ENCODE data around the gene PSMB10. TPM values are rescaled to one million over a fixed set of nuclear protein-coding genes. Genes with fewer than 3 reads are reported as not detected.
A peak's percentile ranks its signal among the peaks of the same experiment; 100 is the strongest.
"Not testable (repeated sequence)": the region's sequence is repeated elsewhere in the genome, so short reads cannot be mapped to it uniquely, and the experiment has no call there.

Gene PSMB10
- 13.3 TPM for total RNA-seq

DNA sequence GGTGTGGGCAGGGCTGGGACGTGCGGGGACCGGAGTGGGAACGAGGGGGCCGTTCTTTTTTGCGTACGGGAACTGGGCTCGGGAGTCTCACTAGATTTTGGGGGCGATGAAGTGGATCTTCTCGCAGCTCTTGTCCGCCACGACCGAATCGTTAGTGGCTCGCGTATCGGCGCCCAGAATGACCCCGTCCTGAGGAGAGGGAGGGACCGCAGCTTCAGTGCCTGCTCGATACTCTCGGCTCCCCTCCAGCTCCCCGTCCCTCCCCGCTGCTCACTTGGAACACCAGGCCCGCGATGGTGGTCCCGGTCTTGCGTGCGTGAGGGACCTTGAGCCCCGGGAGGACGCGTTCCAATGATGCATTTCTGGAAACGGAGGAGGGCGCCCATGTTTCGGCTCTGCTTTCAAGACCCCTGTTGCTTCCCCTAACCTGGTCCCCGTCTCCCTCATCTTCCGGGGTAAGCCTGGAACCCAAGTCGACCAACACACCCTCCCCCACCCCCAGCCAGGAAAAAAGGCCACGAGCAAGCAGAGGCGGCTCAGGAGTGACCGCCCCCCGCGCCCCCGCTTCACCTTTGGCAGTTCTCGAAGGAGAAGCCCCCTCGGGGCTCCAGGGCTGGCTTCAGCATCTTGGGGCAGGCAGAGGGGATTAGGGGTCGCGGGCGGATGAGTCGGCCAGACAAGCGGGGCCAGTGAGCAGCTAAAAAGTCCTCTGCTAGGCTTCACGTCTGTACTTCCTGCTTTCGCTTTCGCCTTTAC is at the start of gene PSMB10:
TSS of gene PSMB10 (minus strand) at position 727 of the 756 bp plus-strand sequence. CDS start at position 626, 101 bp downstream.
- DNase-seq, result no peak

- no peak for DNase-seq
These were observed 45.5 kb upstream of the PSMB10 start for GRCh38 chr16:67982011-67982696.

DNA sequence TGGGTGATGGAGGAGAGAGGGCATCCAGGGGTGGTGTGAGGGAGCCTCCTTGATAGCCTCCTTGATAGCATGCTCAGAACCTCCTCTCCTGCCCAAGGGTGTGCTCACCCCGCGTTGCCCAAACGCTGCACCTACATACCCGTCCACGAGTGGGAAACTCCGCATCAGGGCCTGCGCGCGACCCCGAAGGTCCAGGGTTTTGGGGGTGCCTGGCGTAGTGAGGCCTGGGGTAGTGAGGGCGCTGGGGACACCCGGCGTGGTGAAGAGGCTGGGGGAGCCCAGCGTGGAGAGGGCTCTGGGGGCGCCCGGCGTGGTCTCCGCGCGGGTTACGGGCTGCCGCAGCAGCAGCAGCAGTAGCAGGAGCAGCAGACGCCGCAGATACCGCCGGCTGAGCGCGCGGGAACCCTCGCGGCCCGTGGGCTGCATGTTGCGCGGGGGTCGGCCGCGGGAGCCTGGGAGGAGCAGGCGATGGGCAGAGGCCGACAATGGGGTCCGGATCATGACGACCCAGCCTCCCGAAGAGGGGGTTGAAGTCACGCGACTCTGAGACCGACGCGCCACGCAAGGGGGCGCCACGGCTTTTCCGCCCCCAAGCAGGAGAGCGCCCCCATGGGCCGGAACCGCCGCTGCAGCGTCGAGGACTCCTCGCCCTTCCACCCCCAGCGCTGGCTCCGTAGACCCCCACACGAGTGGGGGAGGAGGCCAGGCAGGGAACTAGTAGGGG is 43.5 kb upstream of the PSMB10 start, which contains the start of gene DPEP3:
TSS of gene DPEP3 (minus strand) at position 545 of the 724 bp plus-strand sequence. CDS start at position 426, 119 bp downstream.
- no peak for DNase-seq

DNA sequence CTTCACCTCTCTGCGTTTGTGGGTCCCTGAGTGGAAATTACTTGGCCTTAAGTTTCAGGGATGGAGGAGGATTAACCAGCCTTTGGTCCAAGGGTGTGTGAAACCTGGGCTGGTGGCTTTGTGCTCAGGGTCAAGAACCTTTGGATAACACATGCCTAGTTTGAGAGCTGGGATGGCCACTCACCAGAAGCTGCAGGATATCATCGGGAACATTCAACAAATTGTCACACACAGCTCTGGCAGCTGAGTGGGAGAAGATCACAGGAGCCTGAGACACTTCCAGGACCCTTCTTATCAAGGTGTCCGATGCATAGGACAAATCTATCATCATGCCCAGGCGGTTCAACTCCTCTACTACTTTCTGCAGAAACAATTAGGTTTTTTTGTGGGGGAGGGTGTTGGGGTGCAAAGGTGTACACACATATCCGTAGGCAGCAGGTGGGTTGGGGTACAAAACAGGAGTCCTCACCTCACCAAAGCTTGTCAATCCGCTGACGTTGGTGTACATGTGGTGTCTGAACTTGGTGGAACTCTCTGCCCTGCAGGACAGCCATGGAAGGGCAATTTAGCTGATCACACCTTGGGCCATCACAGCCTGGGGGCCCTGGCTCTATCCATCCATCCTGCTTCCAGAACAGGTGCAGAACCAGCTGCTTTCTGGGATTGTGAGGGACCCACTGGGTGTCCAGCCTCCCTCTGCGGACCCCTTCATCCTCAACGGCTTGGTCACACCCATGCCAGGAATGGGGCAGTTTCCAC is 41.0 kb upstream of the PSMB10 start:
- DNase-seq, result no peak

DNA sequence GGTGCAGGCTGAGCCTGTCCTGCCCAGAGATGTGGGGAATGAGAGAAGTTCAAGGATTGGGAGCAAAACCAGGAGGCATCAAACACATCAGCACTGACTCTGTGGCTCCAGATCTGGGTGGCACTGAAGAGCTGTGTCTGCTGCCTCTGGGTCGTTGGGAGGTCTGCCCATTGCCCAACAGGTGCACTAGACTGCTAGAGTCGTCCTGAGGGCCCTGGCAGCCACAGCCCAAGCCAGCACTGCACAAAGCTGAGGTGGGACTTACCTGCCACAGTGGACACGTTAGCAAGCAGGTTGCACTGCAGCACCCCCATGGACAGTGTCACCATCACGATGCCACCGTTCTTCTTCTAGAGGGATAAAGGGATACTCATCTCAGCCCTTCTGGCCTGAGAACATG is 40.4 kb upstream of the PSMB10 start:
- no peak for DNase-seq

- no peak for DNase-seq
These were observed 39.6 kb upstream of the PSMB10 start for GRCh38 chr16:67976205-67976604.

GRCh38 chr16:67975321-67976105 is 38.9 kb upstream of the PSMB10 start:
- DNase-seq, result no peak

DNA sequence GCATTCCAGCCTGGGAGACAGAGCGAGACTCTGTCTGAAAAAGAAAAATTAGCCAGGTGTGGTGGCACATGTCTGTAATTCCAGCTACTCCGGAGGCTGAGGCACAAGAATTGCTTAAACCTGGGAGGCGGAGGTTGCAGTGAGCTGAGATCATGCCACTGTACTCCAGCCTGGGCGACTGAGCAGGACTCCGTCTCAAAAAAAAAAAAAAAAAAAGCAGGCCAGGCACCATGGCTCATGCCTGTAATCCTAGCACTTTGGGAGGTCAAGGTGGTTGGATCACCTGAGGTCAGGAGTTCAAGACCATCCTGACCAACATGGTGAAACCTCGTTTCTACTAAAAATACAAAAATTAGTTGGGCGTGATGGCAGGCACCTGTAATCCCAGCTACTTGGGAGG is 35.6 kb upstream of the PSMB10 start:
- not testable (repeated sequence) for DNase-seq

GRCh38 chr16:67971111-67971510 is 34.5 kb upstream of the PSMB10 start:
- DNase-seq, result no peak

DNA sequence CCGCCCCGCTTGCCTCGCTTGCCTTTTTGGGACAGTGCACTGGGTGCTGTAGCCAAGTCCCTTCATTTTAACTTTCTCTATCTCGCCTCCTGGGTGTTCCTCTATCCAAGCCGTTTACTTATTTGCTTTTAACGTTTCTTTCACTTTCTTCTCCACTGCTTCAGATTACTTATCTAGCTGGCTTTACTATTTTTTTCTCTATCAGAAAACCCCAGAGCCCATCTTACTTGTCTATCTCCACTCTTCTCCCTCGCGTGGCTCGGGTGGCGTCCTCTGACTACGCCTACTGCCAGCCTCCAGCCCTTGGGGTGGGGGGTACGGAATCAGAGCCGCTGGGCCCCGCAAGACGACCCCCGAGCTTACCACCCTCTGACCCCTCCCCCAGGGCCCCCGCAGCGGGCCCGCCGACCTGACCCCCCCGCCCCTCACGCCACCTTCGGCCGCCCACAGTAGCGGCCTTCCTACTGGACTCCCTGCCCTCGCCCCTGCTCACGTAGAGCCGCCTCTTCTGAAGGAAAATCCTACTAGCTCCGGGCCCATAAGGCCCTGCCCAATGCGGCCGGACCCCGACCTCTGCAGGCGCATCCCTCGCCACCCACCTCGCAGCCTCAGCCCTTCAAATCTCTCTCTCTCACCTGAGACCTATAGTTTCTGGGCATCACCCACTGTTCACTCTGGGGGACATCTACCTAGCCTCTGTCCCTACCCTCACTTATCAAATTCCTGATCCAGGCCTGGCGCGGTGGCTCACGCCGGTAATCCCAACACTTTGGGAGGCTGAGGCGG is 32.8 kb upstream of the PSMB10 start:
- no peak for DNase-seq

GRCh38 chr16:67968400-67969253 is 32.0 kb upstream of the PSMB10 start, which contains the start of gene SLC12A4:
Gene SLC12A4 (minus strand): TSS chr16:67968637. CDS start chr16:67968553, 84 bp downstream.
- DNase-seq, result peak; percentile 26

GRCh38 chr16:67967958-67968399 is 31.3 kb upstream of the PSMB10 start:
- DNase-seq, result no peak

DNA sequence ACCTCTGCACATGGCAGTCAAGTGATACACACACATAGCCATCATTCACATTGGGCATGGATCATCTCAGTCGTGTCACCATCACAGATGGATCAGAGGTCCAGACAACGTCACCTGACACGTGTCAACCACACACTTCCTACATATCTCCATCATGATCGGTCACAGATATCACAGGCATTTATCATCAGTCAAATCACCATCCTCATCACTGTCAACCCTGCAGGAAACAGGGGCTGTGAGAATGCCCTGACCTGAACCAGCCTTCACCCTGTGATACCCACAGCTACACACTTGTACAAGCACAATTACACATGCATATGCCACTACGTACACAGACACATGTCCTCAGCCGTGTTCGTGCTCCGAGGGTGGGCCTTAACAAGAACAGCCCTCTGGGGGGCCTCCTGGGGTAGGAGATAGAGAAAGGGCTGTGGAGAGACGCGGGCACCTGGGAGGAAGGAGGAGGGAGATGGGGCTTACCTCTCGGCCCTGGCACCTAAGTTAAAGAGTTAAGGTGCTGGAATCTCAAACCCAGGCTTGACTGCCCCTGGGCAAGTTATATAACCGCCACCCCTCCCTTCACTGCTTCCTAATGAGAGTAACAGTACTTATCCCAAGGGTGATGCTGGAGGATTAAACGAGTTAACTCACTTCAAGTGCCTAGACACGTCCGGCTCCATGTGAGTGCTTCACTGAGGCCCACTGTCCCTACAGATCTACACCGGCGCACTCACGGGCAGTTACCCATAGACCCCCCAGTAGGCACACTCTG is 30.7 kb upstream of the PSMB10 start:
- no peak for DNase-seq

- DNase-seq, result no peak
These were observed 30.0 kb upstream of the PSMB10 start for GRCh38 chr16:67966549-67967182.

DNA sequence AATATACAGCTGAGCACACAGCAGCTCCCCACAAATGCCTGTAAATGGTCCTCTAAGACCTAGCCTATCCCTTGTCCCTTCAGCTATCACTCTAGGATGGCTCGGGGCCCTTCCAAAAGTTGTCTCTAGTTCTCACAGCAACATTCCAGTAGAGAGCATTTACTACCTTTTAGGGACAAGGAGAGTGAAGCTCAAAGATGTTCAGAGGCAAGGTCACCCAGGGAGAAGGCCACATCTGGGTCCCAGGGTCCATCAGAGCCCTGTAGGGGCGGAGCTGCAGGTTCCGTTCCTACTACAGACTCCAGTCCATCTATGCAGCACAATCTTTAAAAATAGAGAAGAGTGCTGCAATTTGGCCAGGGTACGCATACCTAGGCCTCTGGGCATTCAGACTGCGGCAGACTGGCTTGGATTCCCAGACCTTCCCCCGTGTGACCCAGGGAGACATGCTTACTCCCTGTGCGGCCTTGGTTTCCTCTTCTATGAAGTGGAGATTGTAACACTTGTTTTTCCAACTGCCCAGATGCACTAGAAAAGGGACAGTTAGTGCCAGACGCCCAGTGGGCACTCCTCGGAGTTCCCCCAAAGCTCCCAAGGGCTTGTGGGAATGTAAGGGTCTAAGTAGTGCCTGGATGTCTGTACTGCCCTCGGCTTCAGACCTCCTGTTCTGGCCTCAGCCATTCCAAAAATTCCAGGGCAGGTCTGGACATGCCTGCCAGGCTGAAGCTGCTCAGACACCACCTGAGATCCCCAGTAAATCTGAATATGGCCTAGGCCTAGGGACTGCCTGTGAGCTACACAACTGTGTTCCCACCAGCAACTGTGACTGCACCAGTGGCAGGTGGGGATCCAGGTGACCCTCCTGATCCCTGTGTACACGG is 29.3 kb upstream of the PSMB10 start:
- no peak for DNase-seq

DNA sequence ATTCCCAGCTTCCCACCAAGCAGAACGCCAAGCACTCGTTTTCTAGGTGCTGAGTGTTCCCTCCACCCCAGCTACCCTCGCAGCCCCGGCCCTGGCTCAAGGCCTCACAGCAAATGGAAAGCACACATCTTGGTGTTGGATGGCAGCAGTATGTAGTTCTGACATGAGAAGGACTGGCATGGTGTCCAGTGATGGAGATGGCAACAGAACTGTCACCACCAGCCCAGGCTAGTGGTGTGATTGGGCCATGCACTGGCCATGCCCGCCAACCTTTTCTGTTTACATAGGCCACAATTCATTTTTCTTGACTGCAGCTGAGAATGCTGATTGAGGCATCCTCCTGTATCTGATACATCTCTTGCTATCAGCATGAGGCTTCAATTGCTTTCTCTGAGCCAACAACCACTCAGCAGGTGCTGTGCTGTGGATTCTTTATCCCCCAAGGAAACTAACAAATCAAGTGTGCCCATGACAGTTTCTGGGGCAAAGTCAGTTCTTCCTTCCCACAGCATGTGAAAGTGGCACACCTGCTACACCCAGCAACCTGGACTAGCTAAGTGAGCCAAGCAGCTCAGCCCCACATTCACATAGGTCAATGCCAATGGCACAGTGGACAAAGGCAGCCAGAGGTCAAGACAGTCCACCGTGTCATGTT is 28.0 kb upstream of the PSMB10 start:
- DNase-seq, result no peak

Measured in occipital lobe (tissue), 2 donors.